GM12891 (cell line): ENCODE data around the gene CFAP53.

Experiments used
- POLR2A ChIP-seq: IDR thresholded peaks from 2 replicates; pipeline ENCODE4 v1.6.1; 2011; ENCODE audit warnings: low read depth, low read length, control low read depth
- POLR2AphosphoS5 ChIP-seq: IDR thresholded peaks from 2 replicates; pipeline ENCODE4 v1.6.1; 2011; ENCODE audit warnings: low read depth, low read length, control low read depth

GRCh38 chr18:50203801-50204604 lies 62.3 kb downstream of the CFAP53 start:
- TF ChIP-seq POLR2AphosphoS5: no peak
- TF ChIP-seq POLR2A: no peak
